Keratinocyte (primary cell): ENCODE data around the gene PLS3. TPM values are rescaled to one million over a fixed set of nuclear protein-coding genes. Genes with fewer than 3 reads are reported as not detected.

Experiments used
- DNase-seq: peaks from one replicate; pipeline ENCODE4 v3.0.0-alpha.2; 2011; ENCODE audit warnings: low read depth, missing footprints, low spot score
- FAIRE-seq: peaks from 2 replicates; lab custom pipeline; 2011; peaks lifted over from hg19 to GRCh38; lab: Jason Lieb, UNC
- H2AFZ ChIP-seq: 2 replicates; pipeline ENCODE4 v1.6.0; 2012; ENCODE audit warnings: low read length, control low read depth, inconsistent platforms; ENCODE audit not compliant: control insufficient read depth
- H3K27ac ChIP-seq: 2 replicates; pipeline ENCODE4 v1.5.1; 2011; ENCODE audit warnings: low read length; ENCODE audit not compliant: control insufficient read depth, insufficient read depth
- H3K27me3 ChIP-seq: 3 replicates; pipeline ENCODE4 v1.6.0; 2011; ENCODE audit warnings: low read length; ENCODE audit not compliant: control insufficient read depth, insufficient read depth; ENCODE audit errors: extremely low read depth
- H3K36me3 ChIP-seq, 2 experiments: 2 replicates in 1 of 2; 3 replicates in 1 of 2; pipeline ENCODE4 v1.5.1; 2011; ENCODE audit warnings: low read length in 2 of 2, mild to moderate bottlenecking in 1 of 2; ENCODE audit not compliant: control insufficient read depth in 2 of 2, insufficient read depth in 2 of 2; ENCODE audit errors: extremely low read depth in 1 of 2
- H3K4me1 ChIP-seq: 3 replicates; pipeline ENCODE4 v1.5.1; 2011; ENCODE audit warnings: low read length; ENCODE audit not compliant: control insufficient read depth, insufficient read depth; ENCODE audit errors: extremely low read depth
- H3K4me2 ChIP-seq: 3 replicates; pipeline ENCODE4 v1.6.0; 2011; ENCODE audit warnings: low read depth, low read length; ENCODE audit not compliant: control insufficient read depth, insufficient read depth; ENCODE audit errors: extremely low read depth
- H3K4me3 ChIP-seq, 3 experiments: fragments of 200-600 bp in 1 of 3; sonication (generic) in 1 of 3; 2 replicates in 2 of 3; 3 replicates in 1 of 3; pipeline ENCODE4 v1.5.1; 2011 to 2016; ENCODE audit warnings: low read length in 3 of 3, mild to moderate bottlenecking in 3 of 3, control low read depth in 2 of 3, inconsistent platforms in 1 of 3, low read depth in 1 of 3, mixed read lengths in 1 of 3, mixed run types in 1 of 3, moderate library complexity in 1 of 3; ENCODE audit not compliant: control insufficient read depth in 2 of 3, insufficient read depth in 2 of 3; ENCODE audit errors: extremely low read depth in 1 of 3
- H3K79me2 ChIP-seq: 2 replicates; pipeline ENCODE4 v1.6.0; 2012; ENCODE audit warnings: low read length; ENCODE audit not compliant: control insufficient read depth, insufficient read depth
- H3K9ac ChIP-seq: 3 replicates; pipeline ENCODE4 v1.6.0; 2011; ENCODE audit warnings: low read length; ENCODE audit not compliant: control insufficient read depth, insufficient read depth; ENCODE audit errors: extremely low read depth
- H3K9me1 ChIP-seq: 3 replicates; pipeline ENCODE4 v1.6.0; 2011; ENCODE audit warnings: low read length; ENCODE audit not compliant: control insufficient read depth, insufficient read depth; ENCODE audit errors: extremely low read depth
- H3K9me3 ChIP-seq: 2 replicates; pipeline ENCODE4 v1.5.1; 2012; ENCODE audit warnings: low read depth, low read length; ENCODE audit not compliant: control insufficient read depth
- H4K20me1 ChIP-seq: 3 replicates; pipeline ENCODE4 v1.6.0; 2011; ENCODE audit warnings: low read length; ENCODE audit not compliant: control insufficient read depth, insufficient read depth; ENCODE audit errors: extremely low read depth
- CTCF ChIP-seq, 3 experiments: IDR thresholded peaks in 1 of 3; conservative IDR thresholded peaks in 1 of 3; optimal IDR thresholded peaks in 1 of 3; 2 replicates in 2 of 3; 3 replicates in 1 of 3; pipeline versions ENCODE3 to v1.5.1; 2011; ENCODE audit warnings: low read length in 3 of 3, mild to moderate bottlenecking in 3 of 3, moderate library complexity in 2 of 3, control low read depth in 1 of 3, inconsistent platforms in 1 of 3; ENCODE audit not compliant: insufficient read depth in 2 of 3; ENCODE audit errors: extremely low read depth in 1 of 3
- EZH2 ChIP-seq: IDR thresholded peaks from one replicate; pipeline ENCODE4 v1.6.1; 2012; ENCODE audit warnings: inconsistent platforms, mild to moderate bottlenecking, low read length, moderate library complexity
- dilution Hi-C: fragments of 300-500 bp; cut with MboI; formaldehyde crosslinking; loops from one replicate; pipeline ENCODE4 v1.7.0; 2020; ENCODE audit warnings: low sequenced_read_pairs; ENCODE audit not compliant: extremely low pct_ligation_motif_present
- polyA plus RNA-seq, 5 experiments: library from polyadenylated mRNA; depleted of rRNA in 3 of 5; stranded (reverse) in 3 of 5; stranded (forward) in 1 of 5; unstranded in 1 of 5; fragments of >200 nt; gene quantifications; 1 replicate in 1 of 5; 2 replicates in 3 of 5; 3 replicates in 1 of 5; pipeline versions ENCODE4 v1.2.1 to v1.2.3, GENCODE V29; 2011 to 2012; ENCODE audit warnings: missing spikeins in 2 of 5, low read depth in 1 of 5, low replicate concordance in 1 of 5

PLS3 gene
- polyA plus RNA-seq, 1 donor (not counting 4 experiments of a cell fraction or from before 2014, with no cell fraction given), result 457 TPM

DNA sequence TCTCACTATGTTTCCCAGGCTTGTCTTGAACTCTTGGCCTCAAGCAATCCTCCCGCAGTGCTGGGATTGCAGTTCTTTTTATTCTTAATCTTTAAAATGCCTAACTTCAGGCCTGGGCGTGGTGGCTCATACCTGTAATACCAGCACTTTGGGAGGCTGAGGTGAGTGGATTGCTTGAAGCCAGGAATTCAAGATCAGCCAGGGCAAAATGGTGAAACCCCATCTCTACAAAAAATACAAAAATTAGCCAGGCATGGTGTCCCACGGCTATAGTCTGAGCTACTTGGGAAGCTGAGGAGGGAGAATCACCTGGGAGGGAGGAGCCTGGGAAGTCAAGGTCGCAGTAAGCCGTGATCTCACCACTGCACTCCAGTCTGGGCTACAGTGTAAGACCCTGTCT lies 45.9 kb downstream of the PLS3 start:
- Histone ChIP-seq H3K9me3 (no peaks in the 10 kb centered on the region), H4K20me1 (no peaks in the 10 kb centered on the region), H3K36me3 (peaks cover 0 to 8% of the 10 kb centered on the region in 2 experiments), H2AFZ (no peak overlapping the region), H3K27me3 (no peaks in the 10 kb centered on the region), H3K79me2 (peaks cover 76% of the 10 kb centered on the region), H3K4me1 (peaks cover 2% of the 10 kb centered on the region), H3K4me3 (no peak overlapping the region), H3K9ac (no peak overlapping the region), H3K4me2 (no peak overlapping the region), H3K27ac (no peak overlapping the region), H3K9me1 (no peaks in the 10 kb centered on the region)
- DNase-seq (no peak), FAIRE-seq (no peak)
- dilution Hi-C loops, result no loop called here
- TF ChIP-seq CTCF (optimal IDR thresholded peaks at IDR 0.05 in 1 of 3, IDR thresholded peaks at IDR 0.05 in 1 of 3, conservative IDR thresholded peaks at IDR 0.05 in 1 of 3; ENCODE audit: extremely low read depth in 1 of 3, insufficient read depth in 2 of 3, low read length in 3 of 3), result no peak
- no peak for TF ChIP-seq EZH2

DNA sequence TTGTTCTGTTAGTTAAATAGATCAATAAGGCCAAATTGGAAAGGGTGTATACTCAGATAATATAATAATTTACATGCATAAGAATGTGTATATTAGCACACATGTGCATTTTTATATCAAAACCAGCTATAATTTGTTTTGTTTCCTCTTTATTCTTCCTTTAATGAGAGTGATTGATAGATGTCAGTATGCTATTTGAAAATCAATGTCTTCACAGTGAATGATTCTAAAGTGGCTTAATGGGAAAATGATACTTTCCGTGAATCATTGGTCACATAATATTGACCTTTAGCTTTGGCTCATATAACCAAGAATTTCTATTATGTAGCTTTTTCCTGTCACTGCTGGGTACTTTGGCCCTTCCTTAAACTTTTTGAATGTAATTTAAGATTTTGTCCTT lies 48.6 kb downstream of the PLS3 start:
- no peak overlapping the region for H3K4me3 ChIP-seq
- dilution Hi-C loops, result no loop called here
- H3K79me2 ChIP-seq, result peaks cover 56% of the 10 kb centered on the region
- H3K27ac ChIP-seq, result no peak overlapping the region
- H3K27me3 ChIP-seq, result no peaks in the 10 kb centered on the region
- FAIRE-seq (no peak), DNase-seq (no peak)
- H4K20me1 ChIP-seq, result no peaks in the 10 kb centered on the region
- H3K9ac ChIP-seq, result no peak overlapping the region
- TF ChIP-seq EZH2 (no peak), CTCF (optimal IDR thresholded peaks at IDR 0.05 in 1 of 3, IDR thresholded peaks at IDR 0.05 in 1 of 3, conservative IDR thresholded peaks at IDR 0.05 in 1 of 3; ENCODE audit: extremely low read depth in 1 of 3, insufficient read depth in 2 of 3, low read length in 3 of 3) (no peak)
- peaks cover 5% of the 10 kb centered on the region for H3K4me1 ChIP-seq
- no peak overlapping the region for H2AFZ ChIP-seq
- H3K36me3 ChIP-seq, result peaks cover 1 to 8% of the 10 kb centered on the region in 2 experiments
- no peaks in the 10 kb centered on the region for H3K9me3 ChIP-seq
- no peak overlapping the region for H3K4me2 ChIP-seq
- H3K9me1 ChIP-seq, result no peaks in the 10 kb centered on the region
